CD4-positive, alpha-beta T cell (primary cell): ENCODE measurements around the gene MYZAP. TPM values are rescaled to one million over a fixed set of nuclear protein-coding genes. Genes with fewer than 3 reads are reported as not detected.

Source experiments
- ATAC-seq: fragments of 200-7000 bp; cut with Tn5 transposase; one replicate; pipeline ENCODE4 v1.10.0; 2022; ENCODE audit warnings: mild to moderate bottlenecking; ENCODE audit not compliant: poor library complexity
- CTCF ChIA-PET: fragments of 350-600 bp; sonication (Branson Sonifier 250); formaldehyde crosslinking; loops from one replicate; lab custom pipeline; 2021; ENCODE audit warnings: antibody characterized with exemption, inconsistent platforms; lab: Charles Lee
- POLR2A ChIA-PET: fragments of 350-600 bp; sonication (Branson Sonifier 250); formaldehyde crosslinking; loops from one replicate; lab custom pipeline; 2021; ENCODE audit warnings: antibody characterized with exemption, inconsistent platforms; lab: Charles Lee
- DNase-seq, 14 experiments: peaks; one replicate each; pipeline ENCODE4 v3.0.0-alpha.2; 2013 to 2020; ENCODE audit warnings: mixed read lengths in 2 of 14
- H3K27ac ChIP-seq, 2 donors: one replicate each; pipeline versions ENCODE4 v1.5.1 to v1.7.0; 2013; ENCODE audit warnings: low read length in 2 of 2, low read depth in 1 of 2, mild to moderate bottlenecking in 1 of 2
- H3K27me3 ChIP-seq, 2 experiments: 1 replicate in 1 of 2; 2 replicates in 1 of 2; pipeline versions ENCODE4 v1.6.1 to v1.7.0; 2013; ENCODE audit warnings: low read length in 2 of 2, control low read depth in 1 of 2, mild to moderate bottlenecking in 1 of 2, moderate library complexity in 1 of 2; ENCODE audit not compliant: insufficient read depth in 2 of 2, control insufficient read depth in 1 of 2
- H3K36me3 ChIP-seq: one replicate; pipeline ENCODE4 v1.6.1; 2013; ENCODE audit warnings: low read length, control low read depth; ENCODE audit not compliant: insufficient read depth
- H3K4me1 ChIP-seq: one replicate; pipeline ENCODE4 v1.6.1; 2013; ENCODE audit warnings: low read length, control low read depth; ENCODE audit not compliant: insufficient read depth
- H3K4me3 ChIP-seq: one replicate; pipeline ENCODE4 v1.5.1; 2013; ENCODE audit warnings: mild to moderate bottlenecking, low read length, moderate library complexity
- H3K9me3 ChIP-seq, 2 experiments: 1 replicate in 1 of 2; 2 replicates in 1 of 2; pipeline versions ENCODE4 v1.6.1 to v1.7.0; 2013; ENCODE audit warnings: low read length in 2 of 2, mild to moderate bottlenecking in 2 of 2, control low read depth in 1 of 2, moderate library complexity in 1 of 2; ENCODE audit not compliant: control insufficient read depth in 1 of 2, insufficient read depth in 1 of 2
- H3K27ac Mint-ChIP-seq: one replicate; pipeline ENCODE4 v1.8.0; 2020; ENCODE audit warnings: mixed read lengths
- H3K27me3 Mint-ChIP-seq: one replicate; pipeline ENCODE4 v1.8.0; 2021; ENCODE audit warnings: mixed read lengths
- H3K36me3 Mint-ChIP-seq: one replicate; pipeline ENCODE4 v1.8.0; 2021; ENCODE audit warnings: low read depth, mixed read lengths
- H3K4me1 Mint-ChIP-seq: one replicate; pipeline ENCODE4 v1.8.0; 2021; ENCODE audit warnings: low read depth, mixed read lengths
- H3K4me3 Mint-ChIP-seq: one replicate; pipeline ENCODE4 v1.8.0; 2020; ENCODE audit warnings: mild to moderate bottlenecking, mixed read lengths
- H3K9me3 Mint-ChIP-seq: one replicate; pipeline ENCODE4 v1.8.0; 2020; ENCODE audit warnings: mixed read lengths
- CTCF ChIP-seq: fragments of 200-600 bp; IDR thresholded peaks from one replicate; pipeline ENCODE4 v1.8.0; 2022; ENCODE audit warnings: antibody characterized with exemption, mild to moderate bottlenecking
- intact Hi-C, 2 experiments: fragments of 100-400 bp; cut with DNase I in 1 of 2; cut with micrococcal nuclease in 1 of 2; formaldehyde crosslinking; loops; one replicate each; pipeline versions ENCODE4 v1.15.1 to v1.9.0; 2023 to 2025; cut with DNase I, micrococcal nuclease
- total RNA-seq, 174 experiments: library from RNA in 2 of 174; stranded (reverse) in 2 of 174; gene quantifications; one replicate each; pipeline ENCODE4 v1.2.3 and lab custom pipeline; 2021 to 2026

Gene MYZAP
- total RNA-seq, 2 experiments from 2014 or later, result 0.66 to 1.1 TPM

GRCh38 chr15:57698991-57699390 lies 107.3 kb downstream of the MYZAP start:
- no peaks in the 10 kb centered on the region for H3K27me3 ChIP-seq
- ChIA-PET CTCF (no interaction called here), POLR2A (no interaction called here)
- no peaks in the 10 kb centered on the region for H3K36me3 ChIP-seq
- Mint-ChIP-seq H3K9me3 (no peaks in the 10 kb centered on the region), H3K4me1 (peaks cover 21% of the 10 kb centered on the region), H3K36me3 (no peaks in the 10 kb centered on the region), H3K27me3 (peaks cover 22% of the 10 kb centered on the region), H3K27ac (no peak overlapping the region), H3K4me3 (no peak overlapping the region)
- H3K4me1 ChIP-seq, result peaks cover 9% of the 10 kb centered on the region
- ATAC-seq, result no peak
- no peak overlapping the region for H3K27ac ChIP-seq
- DNase-seq, result no peak
- intact Hi-C loops, result no loop called here
- H3K9me3 ChIP-seq, result no peaks in the 10 kb centered on the region
- H3K4me3 ChIP-seq, result no peak overlapping the region
- no peak for TF ChIP-seq CTCF

DNA sequence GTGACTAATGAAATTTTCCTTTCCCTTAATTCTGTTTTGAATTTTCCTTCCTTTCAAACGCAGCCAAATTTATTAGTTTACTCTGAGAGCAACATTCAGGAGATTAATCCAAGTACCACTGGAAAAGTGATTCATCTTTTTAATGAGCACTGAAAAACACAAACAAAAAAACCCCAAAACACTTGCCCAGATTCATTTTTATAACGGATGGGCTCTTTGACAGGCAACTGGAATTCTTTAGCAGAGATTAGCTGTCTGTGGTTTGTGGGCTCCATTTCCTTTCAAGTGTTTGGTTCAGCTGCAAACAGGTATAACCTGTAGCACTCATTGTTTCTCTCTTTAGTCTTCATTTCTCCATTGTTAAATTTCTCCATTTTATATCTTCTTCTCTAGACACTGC lies 111.7 kb downstream of the MYZAP start:
- ATAC-seq, result peak; percentile 33
- DNase-seq, result peak in 6 of 14 experiments; percentile 13 to 73 (median 49)
- H3K9me3 Mint-ChIP-seq, result no peaks in the 10 kb centered on the region
- H3K4me3 ChIP-seq, result no peak overlapping the region
- H3K36me3 Mint-ChIP-seq, result peaks cover 16% of the 10 kb centered on the region
- H3K4me1 ChIP-seq, result peaks cover 31% of the 10 kb centered on the region
- peaks cover 7% of the 10 kb centered on the region for H3K27me3 Mint-ChIP-seq
- intact Hi-C loops, result loop anchor here (5.0 to 10.0 kb wide), 5 partner anchors 109 to 1981 kb away; partner anchors contain the start of genes BNIP2 (in 1 of the 2), MYZAP (in 1 of the 2), RFX7 (in 1 of the 2) and ZNF280D (in 1 of the 2)
- POLR2A ChIA-PET, result interaction anchor here (0.7 kb wide), 1 partner anchor 115 kb away, joined by 4 read pairs; no protein-coding TSS in a partner anchor
- peak overlapping the region; percentile 99 for H3K27ac Mint-ChIP-seq
- CTCF ChIA-PET, result interaction anchor here (0.6 kb wide), 1 partner anchor 11 kb away, joined by 4 read pairs; no protein-coding TSS in a partner anchor
- no peaks in the 10 kb centered on the region for H3K9me3 ChIP-seq
- H3K27ac ChIP-seq, result peak overlapping the region in 1 of 2 donors; percentile 9
- H3K36me3 ChIP-seq, result no peaks in the 10 kb centered on the region
- peaks cover 61% of the 10 kb centered on the region for H3K4me1 Mint-ChIP-seq
- H3K27me3 ChIP-seq, result no peaks in the 10 kb centered on the region
- TF ChIP-seq CTCF, result no peak
- peak overlapping the region; percentile 52 for H3K4me3 Mint-ChIP-seq

DNA sequence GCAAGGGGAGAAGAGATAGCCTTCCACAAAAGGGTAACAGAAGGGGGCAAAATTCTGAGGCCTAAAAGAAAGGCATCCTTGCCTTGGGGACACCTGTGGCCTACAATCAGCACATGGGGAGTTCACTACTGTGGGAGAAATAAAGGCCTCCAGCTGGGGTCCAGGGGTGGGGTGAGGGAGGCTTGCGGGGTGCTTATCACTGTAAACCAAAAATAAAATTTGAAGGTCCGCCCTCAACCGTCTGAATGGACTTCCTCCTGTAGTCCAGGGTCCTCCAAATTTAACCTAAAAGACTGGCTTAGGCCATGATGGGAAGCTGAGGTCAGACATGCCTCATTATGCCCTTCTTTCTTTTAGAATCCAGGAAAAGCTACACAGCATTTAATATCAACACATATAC lies 112.7 kb downstream of the MYZAP start:
- peaks cover 4% of the 10 kb centered on the region for H3K36me3 ChIP-seq
- peak overlapping the region; percentile 72 for H3K4me3 Mint-ChIP-seq
- no peaks in the 10 kb centered on the region for H3K9me3 ChIP-seq
- no peak for TF ChIP-seq CTCF
- peaks cover 71% of the 10 kb centered on the region for H3K4me1 Mint-ChIP-seq
- intact Hi-C loops, result loop anchor here (5.0 to 10.0 kb wide), 5 partner anchors 110 to 1980 kb away; partner anchors contain the start of genes BNIP2 (in 1 of the 2), MYZAP (in 1 of the 2), RFX7 (in 1 of the 2) and ZNF280D (in 1 of the 2)
- ChIA-PET POLR2A (no interaction called here), CTCF (interaction anchor here (0.7 kb wide), 1 partner anchor 12 kb away, joined by 3 read pairs; no protein-coding TSS in a partner anchor)
- H3K27ac ChIP-seq, result no peak overlapping the region
- ATAC-seq (no peak), DNase-seq (no peak)
- no peaks in the 10 kb centered on the region for H3K9me3 Mint-ChIP-seq
- H3K36me3 Mint-ChIP-seq, result peaks cover 26% of the 10 kb centered on the region
- H3K27me3 ChIP-seq, result no peaks in the 10 kb centered on the region
- peaks cover 35% of the 10 kb centered on the region for H3K4me1 ChIP-seq
- H3K27ac Mint-ChIP-seq, result peak overlapping the region; percentile 99
- H3K4me3 ChIP-seq, result no peak overlapping the region
- H3K27me3 Mint-ChIP-seq, result peaks cover 4% of the 10 kb centered on the region
